Ovary (tissue), 10 donors: ENCODE results near the gene ZNF266. TPM values are rescaled to one million over a fixed set of nuclear protein-coding genes. Genes with fewer than 3 reads are reported as not detected.

ENCODE experiments used
- DNase-seq, 5 donors: peaks; one replicate each; pipeline ENCODE4 v3.0.0-alpha.2; 2019 to 2020
- H3K27ac ChIP-seq, 2 donors: fragments of 200-600 bp; one replicate each; pipeline versions ENCODE4 v1.5.1 to v1.8.0; 2019 to 2022
- H3K27me3 ChIP-seq: fragments of 200-600 bp; one replicate; pipeline ENCODE4 v1.8.0; 2022
- H3K36me3 ChIP-seq: fragments of 200-600 bp; sonication (generic); one replicate; pipeline ENCODE4 v1.5.1; 2019
- H3K4me1 ChIP-seq: one replicate; pipeline ENCODE4 v1.8.1; 2013; ENCODE audit warnings: mild to moderate bottlenecking, moderate library complexity; ENCODE audit not compliant: insufficient read depth
- H3K4me3 ChIP-seq: fragments of 200-600 bp; sonication (generic); one replicate; pipeline ENCODE4 v1.5.1; 2017
- H3K9me3 ChIP-seq, 2 donors: fragments of 200-600 bp in 1 of 2; sonication (generic) in 1 of 2; one replicate each; pipeline versions ENCODE4 v1.5.1 to v1.8.1; 2013 to 2019; ENCODE audit warnings: mild to moderate bottlenecking in 1 of 2, moderate library complexity in 1 of 2
- EP300 ChIP-seq: sonication (generic); formaldehyde crosslinking; IDR thresholded peaks from one replicate; pipeline ENCODE4 v1.6.1; 2017; ENCODE audit warnings: antibody characterized with exemption
- POLR2A ChIP-seq: fragments of 450-650 bp; IDR thresholded peaks from one replicate; pipeline ENCODE4 v1.6.1; 2017; ENCODE audit warnings: antibody characterized with exemption, mild to moderate bottlenecking, moderate library complexity
- WGBS, 3 donors: extraction: QIAGEN DNeasy Blood & Tissue Kit in 1 of 3; methylation state at CpG; one replicate each; pipeline versions ENCODE4 v1.1.5 to v1.1.7; 2013 to 2017; 5-methylcytosine and 5-hydroxymethylcytosine counted together
- intact Hi-C, 4 donors: fragments of 100-400 bp; cut with DNase I; formaldehyde crosslinking; loops; one replicate each; pipeline versions ENCODE4 v1.11.0 to v1.15.1; 2022 to 2023
- long read RNA-seq, 3 donors: library from polyadenylated mRNA in 2 of 3; unstranded in 2 of 3; transcript quantifications; one replicate each; pipeline ENCODE4 v2.0.0 and lab custom pipeline, GENCODE V29; 2021 to 2026
- polyA plus RNA-seq, 2 donors: library from polyadenylated mRNA; stranded (reverse); fragments of 200-250 nt in 1 of 2; fragments of 350-450 nt in 1 of 2; fragmentation: Illumina TruSeq in 1 of 2; extraction: RNeasy Lipid Tissue Mini Kit (QIAGEN cat#74804) in 1 of 2; gene quantifications; one replicate each; pipeline ENCODE4 v1.2.3, GENCODE V29; 2013 to 2014
- total RNA-seq, 7 donors: library from RNA; depleted of rRNA in 2 of 7; stranded (reverse); fragments of >200 nt in 2 of 7; fragmentation: NEBNext Ultra II Directional in 3 of 7; extraction: Animal tissue kit (Norgen Biotek cat#: 25700) in 3 of 7; gene quantifications; one replicate each; pipeline versions ENCODE4 v1.1.0 to v1.2.4, GENCODE V29; 2016 to 2023
- TF ChIP-seq, protein P1 (sequence below), 3 donors: fragments of 450-650 bp in 2 of 3; fragments of 200-600 bp in 1 of 3; IDR thresholded peaks; one replicate each; pipeline versions ENCODE4 v1.5.1 to v1.8.0; 2016 to 2022; ENCODE audit warnings: antibody characterized with exemption in 3 of 3, mild to moderate bottlenecking in 1 of 3
- donor health status: DM: no; HTN: no; CAD: no; lungs with moderate emphysema.
- donor health status: DM: no; HTN: no; CAD: no.
- donor health status: Bipolar disorder and iron deficiency.
- donor health status: DM: yes; HTN: yes; CAD: no.
- donor health status: DM: no; HTN: no; CAD: no.
- donor health status: DM: yes; HTN: yes; CAD: no.

ZNF266 gene
- 10 to 100 TPM; 15.5 to 24.3 (median 22.9) TPM for total RNA-seq
- 10 to 100 TPM; 23.0 to 27.6 TPM for polyA plus RNA-seq
- long read RNA-seq, donor 1, partial matches to known transcripts, result 0 of 19 reads
- long read RNA-seq, donor 1, other reads (novel, unspliced or antisense), result 16 of 19 reads
- long read RNA-seq, donor 2, partial matches to known transcripts, result 0 of 3 reads
- long read RNA-seq, donor 2, other reads (novel, unspliced or antisense), result 0 of 3 reads
- long read RNA-seq, donor 3, partial matches to known transcripts, result 0 of 34 reads
- long read RNA-seq, donor 3, other reads (novel, unspliced or antisense), result 34 of 34 reads

DNA sequence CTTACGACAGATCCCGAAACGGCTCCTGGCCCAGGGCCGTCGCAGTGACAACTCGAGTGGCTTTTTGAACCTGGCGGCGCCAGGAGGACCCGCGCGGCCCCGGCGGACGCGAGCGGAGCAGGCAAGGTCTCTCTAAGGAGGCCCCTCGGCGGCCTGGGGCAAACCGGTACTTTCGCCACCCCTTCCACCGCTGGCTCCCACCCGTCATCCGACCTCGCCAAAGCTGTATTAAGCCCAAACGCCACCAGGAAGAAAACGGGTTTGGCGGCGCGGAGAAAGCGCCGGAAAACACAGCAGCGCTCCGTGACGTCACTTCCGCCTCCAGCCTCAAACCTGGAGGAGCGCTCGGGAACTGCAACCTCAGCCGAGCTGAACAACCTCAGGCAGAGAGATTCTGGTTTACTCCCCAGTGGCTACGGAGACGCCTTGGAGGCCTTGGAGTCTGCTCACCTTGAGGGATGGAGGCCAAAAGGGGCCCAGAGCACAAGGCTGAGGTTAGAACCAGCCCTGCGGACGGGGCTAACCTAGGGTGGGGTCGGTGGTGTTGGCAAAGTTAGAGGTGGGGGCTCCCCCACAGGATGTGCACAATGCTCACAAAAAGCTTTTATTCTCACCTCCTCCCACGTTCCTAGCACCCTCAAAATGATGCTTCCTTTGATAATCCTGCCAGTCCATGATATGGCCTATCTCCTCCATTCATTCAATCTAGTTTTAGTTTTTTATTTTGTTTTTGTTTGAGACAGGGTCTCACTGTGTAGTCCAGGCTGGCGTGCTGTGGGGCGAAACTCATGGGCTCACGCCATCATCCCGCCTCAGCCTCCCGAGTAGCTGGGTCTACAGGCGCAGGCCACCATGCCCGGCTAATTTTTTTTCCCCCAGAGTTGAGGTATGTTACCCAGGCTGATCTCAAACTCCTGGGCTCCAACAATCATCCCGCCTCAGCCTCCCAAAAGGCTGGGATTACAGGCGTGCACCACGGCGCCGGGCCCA is at the start of gene ZNF266:
Gene ZNF266 (minus strand): TSS at position 295 of the 990 bp plus-strand sequence. CDS start 15,484 bp downstream, outside the sequence.
- TF ChIP-seq POLR2A, result no peak
- TF ChIP-seq, protein P1, sequence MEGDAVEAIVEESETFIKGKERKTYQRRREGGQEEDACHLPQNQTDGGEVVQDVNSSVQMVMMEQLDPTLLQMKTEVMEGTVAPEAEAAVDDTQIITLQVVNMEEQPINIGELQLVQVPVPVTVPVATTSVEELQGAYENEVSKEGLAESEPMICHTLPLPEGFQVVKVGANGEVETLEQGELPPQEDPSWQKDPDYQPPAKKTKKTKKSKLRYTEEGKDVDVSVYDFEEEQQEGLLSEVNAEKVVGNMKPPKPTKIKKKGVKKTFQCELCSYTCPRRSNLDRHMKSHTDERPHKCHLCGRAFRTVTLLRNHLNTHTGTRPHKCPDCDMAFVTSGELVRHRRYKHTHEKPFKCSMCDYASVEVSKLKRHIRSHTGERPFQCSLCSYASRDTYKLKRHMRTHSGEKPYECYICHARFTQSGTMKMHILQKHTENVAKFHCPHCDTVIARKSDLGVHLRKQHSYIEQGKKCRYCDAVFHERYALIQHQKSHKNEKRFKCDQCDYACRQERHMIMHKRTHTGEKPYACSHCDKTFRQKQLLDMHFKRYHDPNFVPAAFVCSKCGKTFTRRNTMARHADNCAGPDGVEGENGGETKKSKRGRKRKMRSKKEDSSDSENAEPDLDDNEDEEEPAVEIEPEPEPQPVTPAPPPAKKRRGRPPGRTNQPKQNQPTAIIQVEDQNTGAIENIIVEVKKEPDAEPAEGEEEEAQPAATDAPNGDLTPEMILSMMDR (IDR thresholded peaks at IDR 0.05), result peak; percentile 61 to 89 (median 87)
- Histone ChIP-seq H3K36me3 (no peaks in the 10 kb centered on the region), H3K9me3 (no peaks in the 10 kb centered on the region), H3K4me1 (peaks cover 4% of the 10 kb centered on the region), H3K4me3 (peak within 1 kb of the TSS; percentile 68), H3K27ac (peak within 1 kb of the TSS; percentile 70 to 75), H3K27me3 (no peaks in the 10 kb centered on the region)
- intact Hi-C loops, result no loop called here
- WGBS, 3 donors, result 12 to 16% (median 13%) methylated on average over 48 to 56 of the region's 56 CpGs
- peak; percentile 82 to 91 (median 88) for DNase-seq

DNA sequence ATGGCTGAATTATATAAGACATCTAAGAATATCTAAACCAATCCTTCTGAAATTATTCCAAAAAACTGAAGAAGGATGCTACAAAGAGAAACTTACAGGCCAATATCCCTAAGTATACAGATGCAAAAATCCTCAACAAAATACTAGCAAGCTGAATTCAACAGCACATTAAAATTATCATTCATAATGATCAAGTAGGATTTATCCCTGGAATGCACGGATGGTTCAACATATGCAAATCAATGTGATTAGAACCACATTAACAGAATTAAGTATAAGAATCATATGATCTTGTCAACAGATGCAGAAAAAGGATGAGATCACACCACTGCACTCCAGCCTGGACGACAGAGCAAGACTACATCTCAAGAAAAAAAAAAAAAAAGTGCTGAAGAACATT is 49.8 kb upstream of the ZNF266 start:
- no peaks in the 10 kb centered on the region for H3K27me3 ChIP-seq
- H3K4me3 ChIP-seq, result no peak overlapping the region
- H3K9me3 ChIP-seq, result peaks cover 0 to 4% of the 10 kb centered on the region in 2 donors
- H3K36me3 ChIP-seq, result no peaks in the 10 kb centered on the region
- no peaks in the 10 kb centered on the region for H3K4me1 ChIP-seq
- DNase-seq, result no peak
- no peak overlapping the region for H3K27ac ChIP-seq
- intact Hi-C loops, result no loop called here
- 81 to 85% (median 82%) methylated on average over 2 of the region's 2 CpGs for WGBS, 3 donors
- no peak for TF ChIP-seq EP300
- TF ChIP-seq POLR2A, result no peak
- TF ChIP-seq, protein P1 (IDR thresholded peaks at IDR 0.05), result no peak

DNA sequence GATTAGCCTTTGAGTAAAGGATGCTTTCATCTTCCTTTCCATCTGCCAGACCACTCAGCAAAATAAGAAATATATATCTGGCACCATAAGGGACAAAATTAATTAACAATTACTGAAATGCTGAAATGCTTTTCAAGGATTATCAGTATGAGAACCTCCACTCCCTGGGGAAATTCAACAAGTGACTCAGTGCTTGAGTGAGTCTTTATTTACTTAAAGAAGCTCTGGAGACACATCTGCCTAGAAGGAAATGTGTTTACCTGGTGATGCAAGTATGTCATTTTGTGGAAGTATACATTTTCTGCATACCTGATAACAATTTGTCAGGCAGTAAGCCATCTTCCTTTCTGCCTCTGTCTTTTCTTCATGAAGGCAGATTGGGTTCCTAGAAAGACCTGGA is 39.6 kb upstream of the ZNF266 start:
- no peaks in the 10 kb centered on the region for H3K4me1 ChIP-seq
- DNase-seq, result no peak
- H3K27ac ChIP-seq, result no peak overlapping the region
- intact Hi-C loops, result no loop called here
- TF ChIP-seq, protein P1 (IDR thresholded peaks at IDR 0.05), result no peak
- no peak for TF ChIP-seq POLR2A
- no peak for TF ChIP-seq EP300
- no peaks in the 10 kb centered on the region for H3K27me3 ChIP-seq
- no peaks in the 10 kb centered on the region for H3K36me3 ChIP-seq
- no peaks in the 10 kb centered on the region for H3K9me3 ChIP-seq
- H3K4me3 ChIP-seq, result no peak overlapping the region

DNA sequence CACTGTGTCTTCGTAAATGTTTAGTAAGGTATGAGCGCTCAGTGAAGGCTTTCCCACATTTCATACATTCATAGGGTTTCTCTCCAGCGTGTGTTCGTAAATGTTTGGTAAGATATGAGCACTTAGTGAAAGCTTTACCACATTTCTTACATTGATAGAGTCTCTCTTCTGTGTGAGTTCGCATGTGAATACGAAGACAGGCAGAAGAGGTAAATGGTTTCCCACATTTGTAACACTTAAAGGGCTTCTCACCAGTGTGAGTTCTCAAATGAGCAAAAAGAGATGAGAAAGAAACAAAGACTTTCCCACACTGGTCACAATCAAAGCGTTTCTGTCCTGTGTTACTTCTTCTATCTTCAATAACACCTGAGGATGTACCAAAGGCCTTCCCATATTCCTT is 31.8 kb upstream of the ZNF266 start:
- no peaks in the 10 kb centered on the region for H3K27me3 ChIP-seq
- H3K4me1 ChIP-seq, result no peaks in the 10 kb centered on the region
- no peak overlapping the region for H3K27ac ChIP-seq
- WGBS, 3 donors, result 90% methylated on average over 7 of the region's 7 CpGs
- no peak overlapping the region for H3K4me3 ChIP-seq
- peaks cover 0 to 13% of the 10 kb centered on the region in 2 donors for H3K9me3 ChIP-seq
- H3K36me3 ChIP-seq, result no peaks in the 10 kb centered on the region
- no peak for DNase-seq
- intact Hi-C loops, result no loop called here
- TF ChIP-seq POLR2A (no peak), EP300 (no peak)
- TF ChIP-seq, protein P1 (IDR thresholded peaks at IDR 0.05), result no peak
